HL-60 (cell line): Measurements from ENCODE around the gene NDUFS7.

ENCODE experiments used
- DNase-seq, 2 experiments: peaks; one replicate each; pipeline ENCODE4 v3.0.0-alpha.2; 2010 to 2020; ENCODE audit warnings: low read depth in 1 of 2, low spot score in 1 of 2
- H3K27ac ChIP-seq: fragments of 250-450 bp; sonication (Bioruptor Pico); replicated peaks from 2 replicates; pipeline ENCODE4 v1.5.1; 2020; ENCODE audit warnings: mild to moderate bottlenecking, moderate library complexity
- H3K27me3 ChIP-seq: fragments of 250-450 bp; sonication (Bioruptor Pico); 2 replicates; pipeline ENCODE4 v1.5.1; 2021; ENCODE audit warnings: mild to moderate bottlenecking, moderate library complexity; ENCODE audit not compliant: insufficient read depth, poor library complexity, severe bottlenecking
- H3K4me3 ChIP-seq: replicated peaks from 2 replicates; pipeline ENCODE4 v1.5.1; 2011; ENCODE audit warnings: mild to moderate bottlenecking, control low read depth, low read length; ENCODE audit not compliant: insufficient read depth
- CTCF ChIP-seq: IDR thresholded peaks from one replicate; pipeline ENCODE4 v1.5.1; 2011; ENCODE audit warnings: low read length, control low read depth, inconsistent platforms; ENCODE audit not compliant: insufficient read depth
- GABPA ChIP-seq: IDR thresholded peaks from 2 replicates; pipeline ENCODE4 v1.6.1; 2012; ENCODE audit warnings: low read depth
- POLR2AphosphoS5 ChIP-seq: IDR thresholded peaks from 2 replicates; pipeline ENCODE4 v1.6.1; 2012; ENCODE audit warnings: low read depth
- REST ChIP-seq: IDR thresholded peaks from 2 replicates; pipeline ENCODE4 v1.6.1; 2012; ENCODE audit warnings: low read depth; ENCODE audit not compliant: insufficient replicate concordance
- SPI1 ChIP-seq: IDR thresholded peaks from 2 replicates; pipeline ENCODE4 v1.6.1; 2012; ENCODE audit warnings: low read depth, mild to moderate bottlenecking, borderline replicate concordance

Gene NDUFS7

GRCh38 chr19:1382250-1382649 lies 1.5 kb upstream of the NDUFS7 start:
- H3K27ac ChIP-seq = no peak overlapping the region
- no peak overlapping the region for H3K4me3 ChIP-seq
- no peak for DNase-seq
- no peaks in the 10 kb centered on the region for H3K27me3 ChIP-seq
- TF ChIP-seq REST (no peak), SPI1 (no peak), CTCF (no peak), POLR2AphosphoS5 (no peak), GABPA (no peak)

- TF ChIP-seq SPI1 (no peak), CTCF (no peak), REST (no peak), POLR2AphosphoS5 (no peak), GABPA (no peak)
- H3K27me3 ChIP-seq = no peaks in the 10 kb centered on the region
- no peak overlapping the region for H3K27ac ChIP-seq
- peak overlapping the region; percentile 3; the same call in 1 of the 2 replicates for H3K4me3 ChIP-seq
- DNase-seq = peak in 1 of 2 experiments; percentile 99
These were observed 743 bp upstream of the NDUFS7 start for GRCh38 chr19:1383017-1383311.

GRCh38 chr19:1384085-1384462 lies 367 bp downstream of the NDUFS7 start:
- Histone ChIP-seq H3K27me3 (no peaks in the 10 kb centered on the region), H3K27ac (peak overlapping the region; percentile 93), H3K4me3 (peak overlapping the region; percentile 90)
- DNase-seq = no peak
- TF ChIP-seq GABPA = no peak
- no peak for TF ChIP-seq SPI1
- TF ChIP-seq POLR2AphosphoS5 = no peak
- TF ChIP-seq CTCF = no peak
- TF ChIP-seq REST = no peak
